GM04504 (cell line): ENCODE data around the gene S100A10.

Experiments used
- DNase-seq: peaks from one replicate; pipeline ENCODE4 v3.0.0-alpha.2; 2012; ENCODE audit warnings: low read depth

The S100A10 gene

GRCh38 chr1:152013664-152014237, 20.1 kb upstream of the S100A10 start:
- DNase-seq = no peak

- no peak for DNase-seq
Observed at GRCh38 chr1:152009691-152010090, 16.0 kb upstream of the S100A10 start.

GRCh38 chr1:152007047-152007446, 13.4 kb upstream of the S100A10 start:
- DNase-seq = no peak

- DNase-seq = no peak
Observed at GRCh38 chr1:152005360-152005912, 11.8 kb upstream of the S100A10 start.

GRCh38 chr1:152003846-152004442, 10.3 kb upstream of the S100A10 start:
- DNase-seq = no peak

GRCh38 chr1:152002960-152003359, 9.3 kb upstream of the S100A10 start:
- no peak for DNase-seq

GRCh38 chr1:152001631-152002584, 8.2 kb upstream of the S100A10 start:
- peak; percentile 94 for DNase-seq

- no peak for DNase-seq
Observed at GRCh38 chr1:152000964-152001630, 7.4 kb upstream of the S100A10 start.

GRCh38 chr1:151998611-151999362, 5.1 kb upstream of the S100A10 start:
- DNase-seq = no peak

- DNase-seq = no peak
Observed at GRCh38 chr1:151997284-151997570, 3.6 kb upstream of the S100A10 start.

- DNase-seq = no peak
Observed at GRCh38 chr1:151995774-151996173, 2.1 kb upstream of the S100A10 start.

- peak; percentile 99 for DNase-seq
Observed at GRCh38 chr1:151994956-151995355, 1.3 kb upstream of the S100A10 start.

GRCh38 chr1:151993084-151993733, 450 bp downstream of the S100A10 start:
- DNase-seq = no peak

GRCh38 chr1:151992303-151993083, 1.2 kb downstream of the S100A10 start:
- peak; percentile 94 for DNase-seq

- no peak for DNase-seq
Observed at GRCh38 chr1:151991663-151992302, 1.9 kb downstream of the S100A10 start.

GRCh38 chr1:151990856-151991198, 2.8 kb downstream of the S100A10 start:
- DNase-seq = no peak

GRCh38 chr1:151990058-151990855, 3.4 kb downstream of the S100A10 start:
- DNase-seq = no peak

GRCh38 chr1:151989211-151989862, 4.3 kb downstream of the S100A10 start:
- peak; percentile 73 for DNase-seq
